Activated gamma-delta T cell treated with Interleukin-2 at 50 U/mL for 16 hours (primary cell): Measurements from ENCODE around the gene DLGAP4.

ENCODE experiments used
- DNase-seq: peaks from one replicate; pipeline ENCODE4 v3.0.0-alpha.2; 2020

DLGAP4 gene

GRCh38 chr20:36310215-36310981 is 4.3 kb downstream of the DLGAP4 start:
- DNase-seq: no peak

- no peak for DNase-seq
Measured at GRCh38 chr20:36311141-36311853, 5.2 kb downstream of the DLGAP4 start.

DNA sequence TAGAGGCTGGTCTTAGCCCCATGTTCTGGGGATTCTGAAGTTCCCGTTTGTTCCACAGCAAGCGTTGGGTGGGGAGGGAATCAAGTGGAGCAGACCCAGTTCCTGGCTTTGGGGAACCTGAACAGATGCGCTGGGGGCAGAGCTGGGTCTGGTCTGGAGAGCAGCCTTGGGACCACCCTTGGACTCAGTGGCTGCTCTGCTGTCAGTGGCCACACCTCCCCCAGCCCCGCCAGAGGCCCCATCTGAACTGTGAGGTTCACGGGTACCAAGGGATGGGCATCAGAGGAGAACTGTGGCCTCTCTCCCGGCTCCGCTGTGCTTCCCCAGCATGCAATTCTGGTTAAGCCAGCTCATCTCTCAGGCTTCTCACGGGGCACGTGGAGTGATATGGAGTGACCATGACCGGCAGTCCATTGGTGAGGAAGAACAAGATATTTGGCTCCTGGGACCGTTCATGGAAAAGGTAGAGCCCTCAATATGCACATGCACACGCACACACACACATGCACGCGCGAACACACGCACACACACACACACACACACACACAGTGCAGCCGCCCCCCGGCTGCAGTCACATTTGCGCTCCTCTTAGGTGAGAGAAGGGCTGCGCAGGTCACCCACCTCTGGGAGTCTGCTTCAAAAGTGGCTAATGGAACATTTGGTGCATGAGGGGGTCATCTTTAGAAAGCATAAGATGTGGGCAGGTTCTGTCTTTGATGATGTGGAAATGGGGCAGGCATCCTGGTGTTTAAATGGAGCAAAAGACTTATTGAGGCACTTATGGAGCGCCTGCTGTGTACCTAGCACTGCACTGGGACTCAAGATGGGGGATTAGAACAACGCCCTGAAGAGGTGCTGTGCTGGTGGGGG is 6.0 kb downstream of the DLGAP4 start:
- no peak for DNase-seq

GRCh38 chr20:36312724-36313441 is 6.7 kb downstream of the DLGAP4 start:
- DNase-seq: no peak

DNA sequence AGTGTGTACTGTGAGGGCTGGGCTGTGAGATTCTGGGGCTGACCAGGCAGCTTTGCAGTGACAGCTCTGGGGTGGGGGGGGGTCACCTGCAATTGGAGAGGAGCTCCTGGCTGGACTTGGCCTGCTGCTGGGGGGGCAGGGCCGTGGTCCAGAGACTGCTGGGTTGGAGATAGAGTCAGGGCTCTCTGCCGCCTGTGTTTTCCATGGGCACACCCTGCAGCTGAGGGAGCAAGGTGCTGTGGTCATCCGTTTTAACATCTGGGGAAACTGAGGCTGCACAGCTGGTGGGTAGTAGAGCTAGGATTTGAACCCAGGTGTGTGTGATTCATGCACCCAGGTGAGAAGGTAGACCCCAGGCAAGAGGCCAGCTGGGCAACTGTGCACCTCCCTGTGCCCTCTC is 7.3 kb downstream of the DLGAP4 start:
- DNase-seq: no peak

GRCh38 chr20:36313926-36314325 is 7.8 kb downstream of the DLGAP4 start:
- DNase-seq: no peak

- DNase-seq: no peak
Measured at GRCh38 chr20:36314734-36315544, 8.8 kb downstream of the DLGAP4 start.

DNA sequence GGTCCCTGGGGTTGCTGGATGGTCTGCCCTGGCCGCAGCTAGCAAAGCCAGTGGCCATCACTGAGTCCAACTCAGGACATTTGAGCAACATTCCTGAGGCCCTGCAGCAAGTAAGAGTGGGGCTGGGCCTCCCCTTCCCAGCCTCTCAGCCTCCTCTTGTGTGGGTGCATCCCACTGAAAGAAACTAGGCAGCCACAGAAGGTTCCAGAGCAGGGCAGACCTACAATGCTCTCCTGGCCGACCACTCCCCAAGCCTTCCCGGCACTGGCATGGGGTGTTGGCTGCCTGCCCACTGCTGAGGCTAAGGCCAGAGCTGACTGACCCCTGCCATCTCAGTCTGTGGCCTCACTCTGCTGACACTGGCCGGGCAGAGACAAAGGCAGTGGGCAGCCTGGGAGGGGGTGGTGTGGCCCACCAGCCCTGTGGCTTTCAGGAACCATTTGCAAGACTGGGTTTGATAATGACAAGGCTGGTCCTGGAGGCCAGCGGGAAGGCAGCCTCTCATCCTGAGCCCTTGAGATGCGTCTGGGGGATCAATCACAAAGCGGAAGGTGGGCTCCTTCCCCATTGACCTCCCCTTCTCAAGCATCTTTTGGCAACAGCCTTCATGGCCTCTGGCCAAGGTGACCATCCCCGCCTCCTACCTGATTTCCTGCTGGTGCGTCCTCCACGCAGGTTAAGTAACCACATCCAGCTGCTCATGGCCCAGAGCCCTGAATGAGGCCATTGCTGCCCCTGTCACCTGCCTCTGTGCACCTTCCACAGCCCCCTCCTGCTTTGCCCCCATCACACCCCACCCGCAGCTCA is 9.6 kb downstream of the DLGAP4 start:
- no peak for DNase-seq

DNA sequence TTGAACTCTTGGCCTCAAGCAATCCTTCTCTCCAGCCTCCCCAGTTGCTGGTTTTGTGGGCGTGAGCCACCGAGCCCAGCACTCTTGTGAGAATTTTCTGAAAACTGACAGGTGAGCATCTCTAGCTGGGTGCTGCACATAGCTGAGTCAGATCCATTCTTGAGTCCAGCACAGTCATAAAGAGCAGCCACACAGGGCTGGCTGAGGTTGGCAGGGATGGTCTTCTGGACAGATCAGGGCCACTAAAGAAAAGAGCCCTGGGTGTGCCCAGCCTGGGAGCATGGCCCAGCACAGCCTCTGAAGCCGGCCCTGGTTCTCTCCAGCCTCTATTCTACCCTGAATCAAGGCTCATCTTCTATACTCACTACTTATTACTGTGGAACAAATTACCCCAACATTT is 11.5 kb downstream of the DLGAP4 start:
- DNase-seq: no peak

DNA sequence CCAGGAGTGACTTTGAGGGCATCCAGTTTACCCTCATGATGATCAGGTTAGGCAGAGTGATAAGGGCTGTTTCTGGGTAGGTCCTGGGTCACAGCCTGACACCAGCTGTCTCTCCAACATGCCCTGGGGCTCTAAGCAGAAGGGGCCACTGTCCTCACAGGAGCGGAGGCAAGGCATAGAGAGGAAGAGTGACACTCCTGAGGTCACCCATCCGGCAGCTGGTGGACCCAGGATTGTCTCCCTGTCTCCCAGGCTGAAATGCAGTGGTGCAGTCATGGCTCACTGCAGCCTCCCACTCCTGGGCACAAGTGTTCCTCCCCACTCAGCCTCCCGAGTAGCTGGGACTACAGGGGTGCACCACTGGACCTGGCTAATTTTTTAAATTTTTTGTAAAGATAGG is 12.0 kb downstream of the DLGAP4 start:
- no peak for DNase-seq

- no peak for DNase-seq
Measured at GRCh38 chr20:36319356-36320260, 13.5 kb downstream of the DLGAP4 start.

GRCh38 chr20:36320261-36320897 is 14.2 kb downstream of the DLGAP4 start:
- DNase-seq: no peak

DNA sequence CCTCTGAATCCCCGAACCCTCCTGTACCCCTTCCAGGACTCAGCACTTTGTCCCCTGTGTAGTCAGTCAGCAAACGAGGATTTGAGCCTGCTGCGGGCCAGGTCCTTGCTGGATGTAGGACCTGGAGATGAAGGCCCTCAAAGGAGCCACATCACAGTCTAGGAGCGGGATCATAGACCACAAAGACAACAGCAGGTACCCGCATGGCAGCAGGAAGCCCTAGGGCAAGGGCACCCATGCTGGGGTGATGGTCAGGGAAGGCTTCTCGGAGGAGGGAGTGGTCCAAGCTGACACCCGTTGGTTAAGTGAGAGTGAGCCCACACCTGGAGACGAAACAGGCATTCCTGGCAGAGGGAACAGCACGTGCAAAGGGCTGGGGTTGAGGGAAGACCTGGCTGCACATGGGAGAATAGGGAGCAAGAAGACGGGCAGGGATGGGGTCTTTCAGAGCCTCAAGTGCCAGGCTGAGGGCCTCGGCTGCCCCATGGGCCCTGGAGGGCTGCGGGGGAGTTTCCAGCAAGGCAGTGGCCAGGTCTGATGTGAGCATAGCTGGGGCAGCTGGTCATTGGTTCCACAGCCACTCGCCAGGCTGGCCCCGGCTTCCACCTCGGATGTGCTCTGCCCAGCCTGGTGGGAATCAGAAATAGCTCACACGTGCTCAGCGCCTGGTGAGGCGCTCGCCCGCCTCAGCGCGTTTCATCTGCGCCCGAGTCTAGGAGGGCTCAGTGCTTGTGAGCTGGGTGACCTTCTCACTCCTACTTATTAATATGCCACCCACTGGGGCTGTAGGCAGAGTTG is 15.0 kb downstream of the DLGAP4 start:
- no peak for DNase-seq

- DNase-seq: no peak
Measured at GRCh38 chr20:36322131-36322530, 16.0 kb downstream of the DLGAP4 start.

GRCh38 chr20:36330091-36330490 is 24.0 kb downstream of the DLGAP4 start:
- DNase-seq: no peak

- no peak for DNase-seq
Measured at GRCh38 chr20:36331209-36331608, 25.1 kb downstream of the DLGAP4 start.

DNA sequence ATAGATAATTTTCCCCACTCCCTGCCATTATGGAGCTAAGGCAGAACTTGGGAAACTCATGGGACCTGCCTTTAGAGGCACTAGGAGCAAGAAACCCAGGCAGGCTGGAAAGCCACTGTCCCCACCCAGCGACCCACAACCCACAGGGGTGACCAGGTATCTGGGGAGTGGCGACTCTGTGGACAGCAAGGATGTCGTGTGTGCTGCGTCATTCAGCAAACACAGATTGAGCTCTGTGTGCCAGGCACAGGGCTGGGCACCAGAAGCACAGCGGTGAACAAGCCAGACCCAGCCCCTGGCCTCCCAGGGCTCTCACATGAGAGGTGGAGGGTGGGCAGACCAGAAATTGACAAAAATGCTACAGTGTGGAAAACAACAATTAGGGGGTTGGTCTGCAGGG is 27.7 kb downstream of the DLGAP4 start:
- DNase-seq: no peak
